Colon (tissue), 2 donors: ENCODE results near the gene PRKN.

Source experiments
- FAIRE-seq: peaks from 2 replicates; lab custom pipeline; 2012; peaks lifted over from hg19 to GRCh38; lab: Jason Lieb, UNC
- donor health status: control.
- donor health status: control.

Gene PRKN

GRCh38 chr6:162615016-162615705 is 112.4 kb downstream of the PRKN start:
- FAIRE-seq, result no peak

- no peak for FAIRE-seq
Observed at GRCh38 chr6:162613310-162613709, 114.3 kb downstream of the PRKN start.

GRCh38 chr6:162612613-162613012 is 115.0 kb downstream of the PRKN start:
- FAIRE-seq, result no peak

- no peak for FAIRE-seq
Observed at GRCh38 chr6:162610351-162610750, 117.2 kb downstream of the PRKN start.

- FAIRE-seq, result no peak
Observed at GRCh38 chr6:162605881-162606280, 121.7 kb downstream of the PRKN start.

- no peak for FAIRE-seq
Observed at GRCh38 chr6:162603231-162604015, 124.1 kb downstream of the PRKN start.

- no peak for FAIRE-seq
Observed at GRCh38 chr6:162602759-162603158, 124.8 kb downstream of the PRKN start.

GRCh38 chr6:162596676-162597075 is 130.9 kb downstream of the PRKN start:
- no peak for FAIRE-seq

GRCh38 chr6:162591517-162591916 is 136.0 kb downstream of the PRKN start:
- FAIRE-seq, result no peak

GRCh38 chr6:162581988-162582780 is 145.4 kb downstream of the PRKN start:
- no peak for FAIRE-seq

- FAIRE-seq, result no peak
Observed at GRCh38 chr6:162580619-162581018, 146.9 kb downstream of the PRKN start.

- FAIRE-seq, result no peak
Observed at GRCh38 chr6:162576016-162576415, 151.6 kb downstream of the PRKN start.

- no peak for FAIRE-seq
Observed at GRCh38 chr6:162572240-162572639, 155.3 kb downstream of the PRKN start.

- FAIRE-seq, result no peak
Observed at GRCh38 chr6:162568266-162568665, 159.3 kb downstream of the PRKN start.

- FAIRE-seq, result no peak
Observed at GRCh38 chr6:162562041-162562440, 165.5 kb downstream of the PRKN start.

- no peak for FAIRE-seq
Observed at GRCh38 chr6:162560891-162561290, 166.7 kb downstream of the PRKN start.

- FAIRE-seq, result no peak
Observed at GRCh38 chr6:162554531-162554930, 173.0 kb downstream of the PRKN start.

- FAIRE-seq, result no peak
Observed at GRCh38 chr6:162546905-162547304, 180.7 kb downstream of the PRKN start.

- FAIRE-seq, result no peak
Observed at GRCh38 chr6:162543221-162543620, 184.3 kb downstream of the PRKN start.

- no peak for FAIRE-seq
Observed at GRCh38 chr6:162541019-162541601, 186.5 kb downstream of the PRKN start.

GRCh38 chr6:162539321-162539720 is 188.2 kb downstream of the PRKN start:
- FAIRE-seq, result no peak

GRCh38 chr6:162538643-162539064 is 188.9 kb downstream of the PRKN start:
- FAIRE-seq, result no peak
